CD4-positive, alpha-beta T cell treated with Interleukin-15 for 4 hours (primary cell): ENCODE data around the gene TSPO.
"Not testable (repeated sequence)": the region's sequence is repeated elsewhere in the genome, so short reads cannot be mapped to it uniquely, and the experiment has no call there.

ENCODE experiments used
- DNase-seq: peaks from one replicate; pipeline ENCODE4 v3.0.0-alpha.2; 2020; ENCODE audit warnings: low spot score

The TSPO gene

GRCh38 chr22:43151251-43152002 is at the start of gene TSPO:
TSS of gene TSPO (plus strand) at chr22:43151559. CDS start at chr22:43159239, 7,680 bp downstream.
- DNase-seq: peak; percentile 54

- DNase-seq: peak; percentile 18
Observed at GRCh38 chr22:43104056-43104625, 47.2 kb upstream of the TSPO start.

- not testable (repeated sequence) for DNase-seq
Observed at GRCh38 chr22:43104950-43105349, 46.4 kb upstream of the TSPO start.

GRCh38 chr22:43106302-43106701 is 45.1 kb upstream of the TSPO start:
- no peak for DNase-seq

GRCh38 chr22:43109511-43109910 is 41.8 kb upstream of the TSPO start:
- DNase-seq: no peak

GRCh38 chr22:43109921-43110443 is 41.4 kb upstream of the TSPO start:
- DNase-seq: no peak

GRCh38 chr22:43110444-43110926 is 40.9 kb upstream of the TSPO start, which contains the start of gene BIK:
TSS of gene BIK (plus strand) at chr22:43110750. CDS start at chr22:43124023, 13,273 bp downstream.
- DNase-seq: peak; percentile 43

- DNase-seq: peak; percentile 45
Observed at GRCh38 chr22:43110927-43111623, 40.3 kb upstream of the TSPO start.

- no peak for DNase-seq
Observed at GRCh38 chr22:43113526-43114251, 37.7 kb upstream of the TSPO start.

- no peak for DNase-seq
Observed at GRCh38 chr22:43114958-43115357, 36.4 kb upstream of the TSPO start.

- no peak for DNase-seq
Observed at GRCh38 chr22:43116932-43117331, 34.4 kb upstream of the TSPO start.

- DNase-seq: no peak
Observed at GRCh38 chr22:43118024-43118849, 33.1 kb upstream of the TSPO start.

GRCh38 chr22:43118953-43119458 is 32.4 kb upstream of the TSPO start:
- no peak for DNase-seq

GRCh38 chr22:43126501-43127165 is 24.7 kb upstream of the TSPO start:
- no peak for DNase-seq

GRCh38 chr22:43127166-43127908 is 24.0 kb upstream of the TSPO start:
- DNase-seq: no peak

GRCh38 chr22:43128116-43128515 is 23.2 kb upstream of the TSPO start:
- DNase-seq: no peak

- DNase-seq: no peak
Observed at GRCh38 chr22:43128928-43129424, 22.4 kb upstream of the TSPO start.

- DNase-seq: no peak
Observed at GRCh38 chr22:43129426-43130425, 21.6 kb upstream of the TSPO start.
